IPS-NIHi7 (cell line): ENCODE measurements around the gene RIMS3.
"Not testable (repeated sequence)": the region's sequence is repeated elsewhere in the genome, so short reads cannot be mapped to it uniquely, and the experiment has no call there.

ENCODE experiments used
- DNase-seq: peaks from one replicate; pipeline ENCODE4 v3.0.0; 2012; ENCODE audit warnings: mixed read lengths; ENCODE audit errors: extremely low spot score

The RIMS3 gene

GRCh38 chr1:40665335-40666171 is at the start of gene RIMS3:
Gene RIMS3 (minus strand): TSS chr1:40665682. CDS start chr1:40641925, 23,757 bp downstream.
- DNase-seq, result peak; percentile 94

GRCh38 chr1:40712997-40713396 is 47.5 kb upstream of the RIMS3 start:
- DNase-seq, result no peak

GRCh38 chr1:40712405-40712944 is 47.0 kb upstream of the RIMS3 start:
- DNase-seq, result no peak

GRCh38 chr1:40711465-40712404 is 46.3 kb upstream of the RIMS3 start:
- no peak for DNase-seq

GRCh38 chr1:40710581-40711315 is 45.3 kb upstream of the RIMS3 start:
- no peak for DNase-seq

- DNase-seq, result no peak
Measured at GRCh38 chr1:40709802-40710278, 44.4 kb upstream of the RIMS3 start.

- peak; percentile 87 for DNase-seq
Measured at GRCh38 chr1:40709100-40709801, 43.8 kb upstream of the RIMS3 start.

- peak; percentile 71 for DNase-seq
Measured at GRCh38 chr1:40708750-40709099, 43.2 kb upstream of the RIMS3 start.

GRCh38 chr1:40706626-40707025 is 41.1 kb upstream of the RIMS3 start:
- no peak for DNase-seq

GRCh38 chr1:40704817-40705733 is 39.6 kb upstream of the RIMS3 start:
- DNase-seq, result no peak

- DNase-seq, result no peak
Measured at GRCh38 chr1:40703316-40703715, 37.8 kb upstream of the RIMS3 start.

GRCh38 chr1:40702810-40703209 is 37.3 kb upstream of the RIMS3 start:
- DNase-seq, result not testable (repeated sequence)

- DNase-seq, result no peak
Measured at GRCh38 chr1:40701684-40702083, 36.2 kb upstream of the RIMS3 start.

GRCh38 chr1:40699787-40700186 is 34.3 kb upstream of the RIMS3 start:
- DNase-seq, result no peak

GRCh38 chr1:40697436-40697835 is 32.0 kb upstream of the RIMS3 start:
- DNase-seq, result no peak

- DNase-seq, result no peak
Measured at GRCh38 chr1:40696294-40696693, 30.8 kb upstream of the RIMS3 start.

- no peak for DNase-seq
Measured at GRCh38 chr1:40694353-40694874, 28.9 kb upstream of the RIMS3 start.

- no peak for DNase-seq
Measured at GRCh38 chr1:40693425-40693824, 27.9 kb upstream of the RIMS3 start.

- DNase-seq, result peak; percentile 15
Measured at GRCh38 chr1:40692429-40692895, 27.0 kb upstream of the RIMS3 start.
